NB4 (cell line): ENCODE results near the gene ACE.

Experiments used
- CTCF ChIP-seq: IDR thresholded peaks from one replicate; pipeline ENCODE4 v1.5.1; 2012; ENCODE audit warnings: low read depth, low read length
- MAX ChIP-seq: IDR thresholded peaks from 2 replicates; pipeline ENCODE4 v1.6.1; 2011; ENCODE audit warnings: low read depth, low read length
- POLR2A ChIP-seq: IDR thresholded peaks from 2 replicates; pipeline ENCODE4 v1.6.1; 2011; ENCODE audit warnings: mild to moderate bottlenecking; ENCODE audit not compliant: insufficient read length; ENCODE audit errors: extremely low read depth

GRCh38 chr17:63441654-63442053 is 35.2 kb upstream of the ACE start:
- TF ChIP-seq CTCF, result no peak
- TF ChIP-seq POLR2A, result no peak
- no peak for TF ChIP-seq MAX
